ENCODE results near the gene YEATS4. TPM values are rescaled to one million over a fixed set of nuclear protein-coding genes. Genes with fewer than 3 reads are reported as not detected.

YEATS4 gene
- total RNA-seq, 1 donor from 2014 or later: 45.2 TPM

- no peaks in the 10 kb centered on the region for H3K27me3 Mint-ChIP-seq (ENCODE audit: insufficient read depth)
- H3K36me3 Mint-ChIP-seq (ENCODE audit: low read depth): peaks cover 36% of the 10 kb centered on the region
- no peak for DNase-seq (ENCODE audit: low spot score)
- H3K4me1 Mint-ChIP-seq (ENCODE audit: low read depth): no peaks in the 10 kb centered on the region
- no peak overlapping the region for H3K4me3 Mint-ChIP-seq
- no peak overlapping the region for H3K27ac Mint-ChIP-seq
- intact Hi-C loops (cut with micrococcal nuclease): no loop called here
- H3K9me3 Mint-ChIP-seq: no peaks in the 10 kb centered on the region
These were observed 23.5 kb downstream of the YEATS4 start for GRCh38 chr12:69383074-69383473.

GRCh38 chr12:69385038-69385437 lies 25.5 kb downstream of the YEATS4 start:
- Mint-ChIP-seq H3K36me3 (ENCODE audit: low read depth) (peaks cover 27% of the 10 kb centered on the region), H3K4me3 (no peak overlapping the region), H3K27me3 (ENCODE audit: insufficient read depth) (no peaks in the 10 kb centered on the region), H3K4me1 (ENCODE audit: low read depth) (no peaks in the 10 kb centered on the region), H3K9me3 (no peaks in the 10 kb centered on the region), H3K27ac (no peak overlapping the region)
- intact Hi-C loops (cut with micrococcal nuclease): no loop called here
- no peak for DNase-seq (ENCODE audit: low spot score)

- no peak for DNase-seq (ENCODE audit: low spot score)
- H3K4me1 Mint-ChIP-seq (ENCODE audit: low read depth): no peaks in the 10 kb centered on the region
- no peaks in the 10 kb centered on the region for H3K9me3 Mint-ChIP-seq
- intact Hi-C loops (cut with micrococcal nuclease): no loop called here
- no peaks in the 10 kb centered on the region for H3K27me3 Mint-ChIP-seq (ENCODE audit: insufficient read depth)
- no peak overlapping the region for H3K4me3 Mint-ChIP-seq
- peaks cover 30% of the 10 kb centered on the region for H3K36me3 Mint-ChIP-seq (ENCODE audit: low read depth)
- peak overlapping the region; percentile 21 for H3K27ac Mint-ChIP-seq
These were observed 27.4 kb downstream of the YEATS4 start for GRCh38 chr12:69386921-69387320.

GRCh38 chr12:69388371-69388770 lies 28.8 kb downstream of the YEATS4 start:
- H3K4me1 Mint-ChIP-seq (ENCODE audit: low read depth): no peaks in the 10 kb centered on the region
- no peak for DNase-seq (ENCODE audit: low spot score)
- H3K9me3 Mint-ChIP-seq: no peaks in the 10 kb centered on the region
- H3K27me3 Mint-ChIP-seq (ENCODE audit: insufficient read depth): no peaks in the 10 kb centered on the region
- H3K36me3 Mint-ChIP-seq (ENCODE audit: low read depth): peaks cover 29% of the 10 kb centered on the region
- intact Hi-C loops (cut with micrococcal nuclease): loop anchor here (1.0 kb wide), 1 partner anchor 183 kb away; no protein-coding TSS in a partner anchor
- H3K27ac Mint-ChIP-seq: no peak overlapping the region
- no peak overlapping the region for H3K4me3 Mint-ChIP-seq

- no peaks in the 10 kb centered on the region for H3K27me3 Mint-ChIP-seq (ENCODE audit: insufficient read depth)
- no peak overlapping the region for H3K4me3 Mint-ChIP-seq
- H3K4me1 Mint-ChIP-seq (ENCODE audit: low read depth): no peaks in the 10 kb centered on the region
- H3K36me3 Mint-ChIP-seq (ENCODE audit: low read depth): peaks cover 27% of the 10 kb centered on the region
- no peak overlapping the region for H3K27ac Mint-ChIP-seq
- intact Hi-C loops (cut with micrococcal nuclease): no loop called here
- no peaks in the 10 kb centered on the region for H3K9me3 Mint-ChIP-seq
- no peak for DNase-seq (ENCODE audit: low spot score)
These were observed 30.3 kb downstream of the YEATS4 start for GRCh38 chr12:69389831-69390230.

GRCh38 chr12:69392179-69392928 lies 32.8 kb downstream of the YEATS4 start:
- peaks cover 35% of the 10 kb centered on the region for H3K36me3 Mint-ChIP-seq (ENCODE audit: low read depth)
- no peaks in the 10 kb centered on the region for H3K27me3 Mint-ChIP-seq (ENCODE audit: insufficient read depth)
- H3K4me3 Mint-ChIP-seq: no peak overlapping the region
- no peak for DNase-seq (ENCODE audit: low spot score)
- H3K27ac Mint-ChIP-seq: no peak overlapping the region
- peaks cover 9% of the 10 kb centered on the region for H3K9me3 Mint-ChIP-seq
- intact Hi-C loops (cut with micrococcal nuclease): no loop called here
- H3K4me1 Mint-ChIP-seq (ENCODE audit: low read depth): no peaks in the 10 kb centered on the region

- H3K36me3 Mint-ChIP-seq (ENCODE audit: low read depth): peaks cover 32% of the 10 kb centered on the region
- H3K4me1 Mint-ChIP-seq (ENCODE audit: low read depth): no peaks in the 10 kb centered on the region
- peaks cover 12% of the 10 kb centered on the region for H3K9me3 Mint-ChIP-seq
- H3K27me3 Mint-ChIP-seq (ENCODE audit: insufficient read depth): no peaks in the 10 kb centered on the region
- intact Hi-C loops (cut with micrococcal nuclease): no loop called here
- no peak for DNase-seq (ENCODE audit: low spot score)
- no peak overlapping the region for H3K27ac Mint-ChIP-seq
- no peak overlapping the region for H3K4me3 Mint-ChIP-seq
These were observed 36.5 kb downstream of the YEATS4 start for GRCh38 chr12:69396041-69396440.

GRCh38 chr12:69396963-69397362 lies 37.4 kb downstream of the YEATS4 start:
- Mint-ChIP-seq H3K27ac (no peak overlapping the region), H3K9me3 (peaks cover 12% of the 10 kb centered on the region), H3K4me1 (ENCODE audit: low read depth) (no peaks in the 10 kb centered on the region), H3K27me3 (ENCODE audit: insufficient read depth) (no peaks in the 10 kb centered on the region), H3K36me3 (ENCODE audit: low read depth) (peaks cover 26% of the 10 kb centered on the region), H3K4me3 (no peak overlapping the region)
- DNase-seq (ENCODE audit: low spot score): no peak
- intact Hi-C loops (cut with micrococcal nuclease): no loop called here

- Mint-ChIP-seq H3K4me3 (no peak overlapping the region), H3K4me1 (ENCODE audit: low read depth) (no peaks in the 10 kb centered on the region), H3K36me3 (ENCODE audit: low read depth) (peaks cover 22% of the 10 kb centered on the region), H3K9me3 (peaks cover 12% of the 10 kb centered on the region), H3K27me3 (ENCODE audit: insufficient read depth) (no peaks in the 10 kb centered on the region), H3K27ac (no peak overlapping the region)
- intact Hi-C loops (cut with micrococcal nuclease): no loop called here
- DNase-seq (ENCODE audit: low spot score): no peak
These were observed 38.4 kb downstream of the YEATS4 start for GRCh38 chr12:69397978-69398377.

- no peak overlapping the region for H3K4me3 Mint-ChIP-seq
- intact Hi-C loops (cut with micrococcal nuclease): no loop called here
- H3K9me3 Mint-ChIP-seq: peaks cover 4% of the 10 kb centered on the region
- no peaks in the 10 kb centered on the region for H3K27me3 Mint-ChIP-seq (ENCODE audit: insufficient read depth)
- no peaks in the 10 kb centered on the region for H3K4me1 Mint-ChIP-seq (ENCODE audit: low read depth)
- peaks cover 12% of the 10 kb centered on the region for H3K36me3 Mint-ChIP-seq (ENCODE audit: low read depth)
- DNase-seq (ENCODE audit: low spot score): no peak
- no peak overlapping the region for H3K27ac Mint-ChIP-seq
These were observed 42.4 kb downstream of the YEATS4 start for GRCh38 chr12:69401940-69402339.

- no peak overlapping the region for H3K4me3 Mint-ChIP-seq
- peaks cover 2% of the 10 kb centered on the region for H3K36me3 Mint-ChIP-seq (ENCODE audit: low read depth)
- intact Hi-C loops (cut with micrococcal nuclease): no loop called here
- H3K4me1 Mint-ChIP-seq (ENCODE audit: low read depth): no peaks in the 10 kb centered on the region
- no peaks in the 10 kb centered on the region for H3K27me3 Mint-ChIP-seq (ENCODE audit: insufficient read depth)
- DNase-seq (ENCODE audit: low spot score): no peak
- H3K27ac Mint-ChIP-seq: no peak overlapping the region
- no peaks in the 10 kb centered on the region for H3K9me3 Mint-ChIP-seq
These were observed 45.5 kb downstream of the YEATS4 start for GRCh38 chr12:69404851-69405565.

- intact Hi-C loops (cut with micrococcal nuclease): no loop called here
- H3K27me3 Mint-ChIP-seq (ENCODE audit: insufficient read depth): no peaks in the 10 kb centered on the region
- H3K4me3 Mint-ChIP-seq: no peak overlapping the region
- H3K9me3 Mint-ChIP-seq: no peaks in the 10 kb centered on the region
- peaks cover 2% of the 10 kb centered on the region for H3K36me3 Mint-ChIP-seq (ENCODE audit: low read depth)
- no peak overlapping the region for H3K27ac Mint-ChIP-seq
- no peak for DNase-seq (ENCODE audit: low spot score)
- H3K4me1 Mint-ChIP-seq (ENCODE audit: low read depth): no peaks in the 10 kb centered on the region
These were observed 46.0 kb downstream of the YEATS4 start for GRCh38 chr12:69405566-69405865.

- H3K36me3 Mint-ChIP-seq (ENCODE audit: low read depth): peaks cover 2% of the 10 kb centered on the region
- no peak overlapping the region for H3K27ac Mint-ChIP-seq
- H3K4me3 Mint-ChIP-seq: no peak overlapping the region
- intact Hi-C loops (cut with micrococcal nuclease): no loop called here
- no peak for DNase-seq (ENCODE audit: low spot score)
- no peaks in the 10 kb centered on the region for H3K4me1 Mint-ChIP-seq (ENCODE audit: low read depth)
- no peaks in the 10 kb centered on the region for H3K9me3 Mint-ChIP-seq
- H3K27me3 Mint-ChIP-seq (ENCODE audit: insufficient read depth): no peaks in the 10 kb centered on the region
These were observed 46.7 kb downstream of the YEATS4 start for GRCh38 chr12:69406217-69406616.
